Thyroid gland (tissue), 4 donors: Measurements from ENCODE around the gene ARV1. TPM values are rescaled to one million over a fixed set of nuclear protein-coding genes. Genes with fewer than 3 reads are reported as not detected.

Experiments used
- DNase-seq, 2 donors: peaks; one replicate each; pipeline ENCODE4 v3.0.0-alpha.2; 2019
- H3K27ac ChIP-seq, 3 donors: fragments of 200-600 bp; sonication (generic); 1 replicate in 2 of 3; 2 replicates in 1 of 3; pipeline ENCODE4 v1.5.1; 2016 to 2019; ENCODE audit warnings: mild to moderate bottlenecking in 1 of 3, moderate library complexity in 1 of 3
- H3K27me3 ChIP-seq: fragments of 200-600 bp; sonication (generic); one replicate; pipeline ENCODE4 v1.5.1; 2019
- H3K36me3 ChIP-seq, 2 donors: fragments of 200-600 bp; sonication (generic); one replicate each; pipeline ENCODE4 v1.5.1; 2016 to 2019
- H3K4me1 ChIP-seq, 2 donors: fragments of 200-600 bp; sonication (generic); one replicate each; pipeline ENCODE4 v1.5.1; 2017 to 2019
- H3K4me3 ChIP-seq, 3 donors: fragments of 200-600 bp; sonication (generic); replicated peaks in 1 of 3; 1 replicate in 2 of 3; 2 replicates in 1 of 3; pipeline ENCODE4 v1.5.1; 2016; ENCODE audit warnings: mild to moderate bottlenecking in 1 of 3
- H3K9me3 ChIP-seq: fragments of 200-600 bp; sonication (generic); one replicate; pipeline ENCODE4 v1.5.1; 2017
- POLR2A ChIP-seq, 2 donors: fragments of 450-650 bp; IDR thresholded peaks; one replicate each; pipeline ENCODE4 v1.6.1; 2017; ENCODE audit warnings: antibody characterized with exemption in 2 of 2, mild to moderate bottlenecking in 2 of 2, moderate library complexity in 1 of 2
- WGBS, 2 donors: methylation state at CpG; one replicate each; pipeline ENCODE4 v1.1.5; 2017; 5-methylcytosine and 5-hydroxymethylcytosine counted together
- intact Hi-C: fragments of 100-400 bp; cut with DNase I; formaldehyde crosslinking; loops from one replicate; pipeline ENCODE4 v1.15.1; 2023
- total RNA-seq, 4 donors: library from RNA; depleted of rRNA; stranded (reverse); fragments of >200 nt; gene quantifications; one replicate each; pipeline ENCODE4 v1.2.3, GENCODE V29; 2016
- TF ChIP-seq, protein P1 (sequence below), 6 experiments: fragments of 200-600 bp in 3 of 6; fragments of 450-650 bp in 3 of 6; sonication (generic) in 3 of 6; IDR thresholded peaks; one replicate each; pipeline ENCODE4 v1.5.1; 2016 to 2019; ENCODE audit warnings: antibody characterized with exemption in 6 of 6, mild to moderate bottlenecking in 2 of 6, inconsistent platforms in 1 of 6, moderate library complexity in 1 of 6

ARV1 gene
- total RNA-seq, 4 donors from 2014 or later, result 29.3 to 39.2 (median 34.8) TPM

DNA sequence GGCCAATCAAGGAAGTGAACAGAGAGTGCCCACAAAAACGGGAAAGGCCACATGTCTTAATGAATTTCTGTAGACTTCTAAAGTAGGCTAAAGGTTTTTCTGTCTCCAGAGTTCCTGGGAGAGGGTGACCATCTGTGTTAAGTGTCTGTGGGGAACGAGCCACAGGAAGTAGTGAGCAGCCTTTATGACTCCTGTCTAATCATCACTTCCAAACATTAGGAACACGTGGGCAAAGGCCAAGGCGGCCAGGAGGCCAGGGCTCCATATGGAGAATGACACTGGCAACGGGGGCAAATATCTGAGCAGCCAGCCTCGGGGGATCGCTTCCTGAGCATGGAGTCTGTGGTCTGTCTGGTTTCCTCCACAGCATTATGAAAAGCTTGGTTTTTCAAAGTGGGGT lies 54.1 kb downstream of the ARV1 start:
- Histone ChIP-seq H3K9me3 (no peaks in the 10 kb centered on the region), H3K36me3 (no peaks in the 10 kb centered on the region), H3K4me3 (no peak overlapping the region), H3K27me3 (no peaks in the 10 kb centered on the region), H3K4me1 (no peaks in the 10 kb centered on the region), H3K27ac (no peak overlapping the region)
- 67 to 68% methylated on average over 7 of the region's 7 CpGs for WGBS, 2 donors
- intact Hi-C loops, result no loop called here
- no peak for DNase-seq
- TF ChIP-seq, protein P1, sequence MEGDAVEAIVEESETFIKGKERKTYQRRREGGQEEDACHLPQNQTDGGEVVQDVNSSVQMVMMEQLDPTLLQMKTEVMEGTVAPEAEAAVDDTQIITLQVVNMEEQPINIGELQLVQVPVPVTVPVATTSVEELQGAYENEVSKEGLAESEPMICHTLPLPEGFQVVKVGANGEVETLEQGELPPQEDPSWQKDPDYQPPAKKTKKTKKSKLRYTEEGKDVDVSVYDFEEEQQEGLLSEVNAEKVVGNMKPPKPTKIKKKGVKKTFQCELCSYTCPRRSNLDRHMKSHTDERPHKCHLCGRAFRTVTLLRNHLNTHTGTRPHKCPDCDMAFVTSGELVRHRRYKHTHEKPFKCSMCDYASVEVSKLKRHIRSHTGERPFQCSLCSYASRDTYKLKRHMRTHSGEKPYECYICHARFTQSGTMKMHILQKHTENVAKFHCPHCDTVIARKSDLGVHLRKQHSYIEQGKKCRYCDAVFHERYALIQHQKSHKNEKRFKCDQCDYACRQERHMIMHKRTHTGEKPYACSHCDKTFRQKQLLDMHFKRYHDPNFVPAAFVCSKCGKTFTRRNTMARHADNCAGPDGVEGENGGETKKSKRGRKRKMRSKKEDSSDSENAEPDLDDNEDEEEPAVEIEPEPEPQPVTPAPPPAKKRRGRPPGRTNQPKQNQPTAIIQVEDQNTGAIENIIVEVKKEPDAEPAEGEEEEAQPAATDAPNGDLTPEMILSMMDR (IDR thresholded peaks at IDR 0.05), result no peak
- no peak for TF ChIP-seq POLR2A (IDR thresholded peaks at IDR 0.05)

DNA sequence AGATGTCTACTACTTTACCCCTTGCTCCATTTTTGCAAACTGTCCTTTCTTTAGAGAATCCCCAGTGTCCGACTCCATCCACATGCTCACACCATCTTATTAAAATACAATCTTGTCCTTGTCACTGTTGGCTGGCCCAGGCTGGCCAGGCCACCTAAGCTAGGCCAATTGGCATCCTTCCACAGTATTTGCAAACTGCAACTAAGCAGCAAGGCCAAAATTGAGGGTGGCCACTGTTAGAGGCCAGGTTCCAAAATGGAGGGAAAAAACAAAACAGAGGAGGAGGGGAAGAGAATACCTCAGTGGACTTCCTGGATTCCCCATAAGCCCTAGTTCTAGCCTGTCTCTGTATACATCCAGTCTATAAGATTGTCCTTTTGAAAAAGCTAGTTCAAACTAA lies 56.9 kb downstream of the ARV1 start:
- no peak overlapping the region for H3K27ac ChIP-seq
- no peak overlapping the region for H3K4me3 ChIP-seq
- peak in 1 of 2 donors; percentile 18 for DNase-seq
- H3K27me3 ChIP-seq, result no peaks in the 10 kb centered on the region
- no peaks in the 10 kb centered on the region for H3K9me3 ChIP-seq
- no peaks in the 10 kb centered on the region for H3K36me3 ChIP-seq
- intact Hi-C loops, result no loop called here
- peaks cover 7 to 10% of the 10 kb centered on the region in 2 donors for H3K4me1 ChIP-seq
- WGBS, 2 donors, result 92 to 98% methylated on average over 1 of the region's 1 CpG
- TF ChIP-seq, protein P1 (IDR thresholded peaks at IDR 0.05), result no peak
- TF ChIP-seq POLR2A (IDR thresholded peaks at IDR 0.05), result no peak

DNA sequence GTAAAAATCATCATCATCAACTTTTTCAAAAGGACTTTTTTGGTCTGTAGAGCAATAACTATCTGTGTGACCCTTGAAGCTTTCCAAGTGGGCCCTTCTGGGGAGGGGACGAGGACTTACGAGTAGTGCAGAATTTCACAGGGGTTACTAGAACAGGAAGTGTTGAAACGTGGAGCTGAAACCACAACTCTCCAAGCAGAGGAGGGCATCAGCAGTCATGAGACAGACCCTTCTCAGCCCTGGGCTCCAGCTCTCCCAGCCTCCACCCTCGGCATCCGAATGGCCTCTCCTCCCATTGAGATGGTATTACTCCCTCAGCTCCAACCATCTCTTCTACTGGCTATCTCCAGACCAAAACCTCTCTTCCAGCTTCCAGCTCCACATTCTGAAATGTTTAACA lies 57.5 kb downstream of the ARV1 start:
- Histone ChIP-seq H3K9me3 (no peaks in the 10 kb centered on the region), H3K4me3 (no peak overlapping the region), H3K36me3 (no peaks in the 10 kb centered on the region), H3K4me1 (peaks cover 7 to 16% of the 10 kb centered on the region in 2 donors), H3K27me3 (no peaks in the 10 kb centered on the region), H3K27ac (no peak overlapping the region)
- no peak for DNase-seq
- intact Hi-C loops, result no loop called here
- WGBS, 2 donors, result 70 to 84% methylated on average over 5 of the region's 5 CpGs
- no peak for TF ChIP-seq POLR2A (IDR thresholded peaks at IDR 0.05)

DNA sequence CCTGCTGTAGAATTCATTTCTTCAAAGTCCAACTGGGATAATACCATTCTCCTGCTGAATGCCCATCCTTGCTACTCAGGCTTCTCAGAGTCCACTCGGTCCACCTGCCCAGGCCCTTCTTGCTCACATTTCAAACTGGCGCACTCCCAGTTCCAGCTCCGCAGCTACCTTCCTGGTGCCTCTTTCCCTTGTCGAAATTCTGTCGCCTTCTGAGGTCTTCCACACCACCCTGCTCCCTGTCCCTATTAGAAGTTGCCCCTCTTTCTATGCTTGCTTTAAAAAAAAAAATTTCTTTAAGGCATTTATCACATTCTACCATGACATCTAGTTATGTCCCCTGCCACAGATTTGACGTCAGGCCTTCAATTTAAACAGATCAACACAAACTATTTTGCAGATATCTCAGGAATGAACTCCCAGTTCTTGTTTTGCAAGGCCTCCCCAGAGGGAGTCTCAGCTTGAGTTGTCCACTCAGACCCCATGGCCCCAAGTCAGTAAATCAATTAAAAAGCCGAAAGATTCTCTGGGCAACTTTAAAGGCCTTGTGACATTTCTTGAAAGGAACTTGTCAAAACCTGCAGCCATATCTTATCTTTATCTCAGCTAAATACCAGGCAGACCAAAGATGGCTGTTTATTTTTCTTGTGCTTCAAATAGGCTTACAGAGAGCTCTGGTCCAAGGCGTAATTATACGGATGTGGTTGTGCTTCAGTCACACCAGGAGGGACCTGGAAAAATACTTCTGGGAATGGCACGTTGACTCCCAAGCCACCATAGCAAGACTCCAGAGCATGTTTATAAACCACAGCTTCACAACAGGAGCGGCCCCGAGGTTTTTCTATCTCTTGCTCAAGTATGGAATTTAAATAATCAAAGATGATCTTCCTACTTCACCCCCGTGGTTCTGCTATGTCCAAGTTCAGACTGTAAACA lies 59.0 kb downstream of the ARV1 start:
- no peak overlapping the region for H3K4me3 ChIP-seq
- TF ChIP-seq, protein P1 (IDR thresholded peaks at IDR 0.05), result no peak
- no peak for TF ChIP-seq POLR2A (IDR thresholded peaks at IDR 0.05)
- intact Hi-C loops, result no loop called here

DNA sequence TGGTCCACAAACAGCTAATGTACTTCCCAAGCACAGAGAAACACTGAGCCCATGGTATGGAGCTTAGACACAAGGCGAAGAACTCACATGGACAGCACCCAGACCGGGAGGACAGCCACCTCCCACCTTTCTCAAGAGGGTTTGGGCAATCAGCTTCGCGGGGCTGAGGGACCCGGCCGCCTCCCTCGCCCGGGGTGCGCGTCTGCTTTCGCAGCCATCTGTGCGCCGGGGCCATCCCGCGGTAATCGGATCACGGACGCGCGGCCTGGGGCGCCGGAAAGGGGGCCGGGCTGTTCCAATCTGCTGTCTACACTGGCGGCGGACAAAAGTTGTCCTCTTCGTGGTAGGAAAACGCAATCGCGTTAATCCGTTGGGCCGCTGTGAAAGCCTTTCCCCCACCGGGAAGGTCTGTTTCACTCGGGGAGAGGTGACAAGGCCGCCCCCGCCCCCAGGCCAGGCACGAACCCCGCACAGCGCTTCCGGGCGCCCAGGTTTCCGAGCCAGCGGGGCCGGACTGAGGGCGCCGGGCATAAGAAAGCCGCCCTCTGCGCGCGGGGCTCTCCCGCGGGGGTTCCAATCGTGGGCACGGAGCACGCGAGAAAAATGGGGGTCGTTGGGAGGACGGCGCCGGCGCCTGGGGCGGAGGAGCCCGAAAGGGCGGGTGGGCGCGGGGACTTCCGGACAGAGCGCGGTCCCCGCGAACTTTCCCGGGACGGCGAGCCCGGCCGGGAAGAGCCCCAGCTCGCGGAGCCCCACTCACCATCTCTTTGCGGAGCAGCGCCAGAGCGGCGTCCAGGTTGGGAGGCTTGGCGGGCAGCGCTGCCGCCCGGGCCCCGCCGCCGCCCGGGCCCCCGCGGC lies 60.5 kb downstream of the ARV1 start:
- intact Hi-C loops, result loop anchor here (10.0 kb wide), 1 partner anchor 65 kb away; the partner anchor contains the start of genes ARV1 and TTC13
- Histone ChIP-seq H3K4me1 (peaks cover 7 to 16% of the 10 kb centered on the region in 2 donors), H3K27me3 (no peaks in the 10 kb centered on the region), H3K36me3 (no peaks in the 10 kb centered on the region), H3K4me3 (peak overlapping the region; percentile 62 to 83 (median 81)), H3K27ac (no peak overlapping the region), H3K9me3 (no peaks in the 10 kb centered on the region)
- 1 to 3% methylated on average over 31 to 41 of the region's 91 CpGs for WGBS, 2 donors
- peak; percentile 35 to 37 for DNase-seq
- no peak for TF ChIP-seq POLR2A (IDR thresholded peaks at IDR 0.05)
- TF ChIP-seq, protein P1 (IDR thresholded peaks at IDR 0.05), result no peak

More for the DNA sequence above, 59.0 kb downstream of the ARV1 start:
- no peaks in the 10 kb centered on the region for H3K27me3 ChIP-seq
- no peak overlapping the region for H3K27ac ChIP-seq
- no peaks in the 10 kb centered on the region for H3K9me3 ChIP-seq
- no peaks in the 10 kb centered on the region for H3K36me3 ChIP-seq
- no peak for DNase-seq
- WGBS, 2 donors, result 90 to 93% methylated on average over 13 of the region's 13 CpGs
- peaks cover 7 to 16% of the 10 kb centered on the region in 2 donors for H3K4me1 ChIP-seq
